Adipose tissue (tissue), 3 donors: ENCODE results near the gene ODAD4. TPM values are rescaled to one million over a fixed set of nuclear protein-coding genes. Genes with fewer than 3 reads are reported as not detected.

Source experiments
- H3K27ac ChIP-seq: one replicate; pipeline ENCODE4 v1.5.1; 2013; ENCODE audit warnings: low read depth, low read length
- WGBS, 3 donors: extraction: QIAGEN DNeasy Blood & Tissue Kit; methylation state at CpG; one replicate each; pipeline ENCODE4 v1.1.7; 2013; 5-methylcytosine and 5-hydroxymethylcytosine counted together
- polyA plus RNA-seq, 3 donors: library from polyadenylated mRNA; stranded (reverse); fragments of 200-250 nt; gene quantifications; one replicate each; pipeline ENCODE4 v1.2.3, GENCODE V29; 2013
- donor health status: healthy with polysubstance abuse.
- donor health status: Bipolar disorder and iron deficiency.
- donor health status: healthy.

Gene ODAD4
- polyA plus RNA-seq, 3 donors = 0.48 to 0.79 (median 0.64) TPM

DNA sequence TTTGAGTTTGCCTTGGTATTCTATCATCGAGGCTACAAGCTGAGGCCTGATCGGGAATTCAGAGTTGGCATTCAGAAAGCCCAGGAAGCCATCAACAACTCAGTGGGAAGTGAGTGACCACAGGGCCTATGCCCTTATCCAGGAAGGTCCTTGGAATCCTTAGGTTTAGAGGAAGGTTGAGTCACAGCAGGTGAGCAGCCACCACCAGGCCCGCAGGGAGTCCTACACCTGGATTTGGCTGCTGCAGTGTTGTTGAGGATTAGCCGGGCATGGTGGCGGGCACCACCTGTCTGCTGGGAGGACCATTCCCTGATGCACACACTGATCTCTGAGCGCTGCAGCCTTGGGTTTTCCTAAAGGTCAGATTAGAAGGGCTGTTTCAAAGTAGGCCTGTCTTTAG lies 5.2 kb downstream of the ODAD4 start:
- no peak overlapping the region for H3K27ac ChIP-seq
- WGBS, 3 donors = 95 to 98% (median 97%) methylated on average over 6 of the region's 6 CpGs

DNA sequence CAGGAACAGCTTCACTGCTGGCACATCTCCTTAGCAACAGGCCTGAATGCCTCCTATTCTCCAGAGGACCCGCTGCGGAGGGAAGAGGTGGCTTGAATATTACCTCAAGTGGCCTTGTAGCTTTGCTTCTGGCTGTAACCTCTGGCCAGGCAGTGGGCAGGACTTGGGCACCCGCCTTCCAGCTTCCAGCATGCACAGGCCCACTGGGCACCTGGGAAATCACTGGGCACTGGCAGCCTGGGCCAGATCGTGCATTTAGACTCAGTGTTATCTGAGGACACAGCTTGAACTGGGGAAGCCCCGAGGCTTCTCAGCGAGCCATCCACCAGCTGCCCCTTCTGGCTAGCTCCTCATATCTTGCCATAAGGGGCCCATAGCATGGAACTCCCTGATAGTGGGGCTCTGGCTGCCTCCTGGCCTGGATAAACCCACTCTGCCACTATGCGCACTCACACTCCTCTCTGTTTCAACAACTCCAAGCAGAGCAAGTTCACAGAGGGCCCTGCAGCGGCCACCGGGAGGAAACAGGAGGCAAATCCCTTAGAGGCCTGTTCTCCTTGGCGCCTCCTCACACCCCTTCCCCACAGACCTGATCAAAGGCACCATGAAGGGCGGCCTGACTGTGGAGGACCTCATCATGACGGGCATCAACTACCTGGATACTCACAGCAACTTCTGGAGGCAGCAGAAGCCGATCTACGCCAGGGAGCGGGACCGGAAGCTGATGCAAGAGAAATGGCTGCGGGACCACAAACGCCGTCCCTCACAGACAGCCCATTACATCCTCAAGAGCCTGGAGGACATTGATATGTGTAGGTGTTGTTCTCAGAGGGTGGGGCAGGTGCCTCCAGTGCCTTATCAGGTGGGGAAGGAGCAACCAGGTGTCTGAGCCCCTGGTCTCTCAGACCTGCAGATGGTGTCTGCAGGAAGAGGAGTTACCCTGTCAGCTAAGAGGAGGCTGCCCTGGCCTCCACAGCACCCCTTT lies 7.8 kb downstream of the ODAD4 start:
- 72 to 86% (median 84%) methylated on average over 18 to 19 of the region's 19 CpGs for WGBS, 3 donors
- no peak overlapping the region for H3K27ac ChIP-seq

- 86 to 94% (median 93%) methylated on average over 4 of the region's 4 CpGs for WGBS, 3 donors
- no peak overlapping the region for H3K27ac ChIP-seq
Measured at GRCh38 chr17:41939044-41939692, 8.8 kb downstream of the ODAD4 start.

- WGBS, 3 donors = 90 to 94% (median 93%) methylated on average over 6 of the region's 6 CpGs
- no peak overlapping the region for H3K27ac ChIP-seq
Measured at GRCh38 chr17:41939693-41940090, 9.3 kb downstream of the ODAD4 start.

GRCh38 chr17:41941168-41941567 lies 10.8 kb downstream of the ODAD4 start:
- 92 to 95% (median 94%) methylated on average over 5 of the region's 5 CpGs for WGBS, 3 donors
- H3K27ac ChIP-seq = no peak overlapping the region

GRCh38 chr17:41942626-41943373 lies 12.4 kb downstream of the ODAD4 start:
- 94 to 96% (median 95%) methylated on average over 8 of the region's 8 CpGs for WGBS, 3 donors
- H3K27ac ChIP-seq = no peak overlapping the region

- 90 to 94% (median 92%) methylated on average over 3 of the region's 3 CpGs for WGBS, 3 donors
- no peak overlapping the region for H3K27ac ChIP-seq
Measured at GRCh38 chr17:41943492-41943891, 13.1 kb downstream of the ODAD4 start.

DNA sequence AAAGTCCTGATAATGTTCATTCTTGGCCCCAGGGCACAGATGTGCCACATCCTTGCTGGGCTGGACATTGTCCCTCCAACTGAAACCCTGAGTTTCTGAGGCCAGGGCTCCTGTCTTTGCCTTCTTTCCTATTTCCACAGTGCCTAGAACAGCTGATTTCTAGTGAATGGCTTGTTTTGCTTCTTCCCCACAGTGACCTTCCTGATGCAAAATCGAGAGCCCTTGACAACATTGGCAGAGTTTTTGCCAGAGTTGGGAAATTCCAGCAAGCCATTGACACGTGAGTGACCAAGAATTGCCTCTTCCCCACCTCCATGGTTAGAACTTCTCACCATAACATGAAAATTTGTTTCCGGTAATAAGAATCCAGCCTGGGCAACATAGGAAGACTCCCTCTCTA lies 14.5 kb downstream of the ODAD4 start:
- H3K27ac ChIP-seq = no peak overlapping the region
- WGBS, 3 donors = 53 to 69% (median 61%) methylated on average over 3 of the region's 3 CpGs

DNA sequence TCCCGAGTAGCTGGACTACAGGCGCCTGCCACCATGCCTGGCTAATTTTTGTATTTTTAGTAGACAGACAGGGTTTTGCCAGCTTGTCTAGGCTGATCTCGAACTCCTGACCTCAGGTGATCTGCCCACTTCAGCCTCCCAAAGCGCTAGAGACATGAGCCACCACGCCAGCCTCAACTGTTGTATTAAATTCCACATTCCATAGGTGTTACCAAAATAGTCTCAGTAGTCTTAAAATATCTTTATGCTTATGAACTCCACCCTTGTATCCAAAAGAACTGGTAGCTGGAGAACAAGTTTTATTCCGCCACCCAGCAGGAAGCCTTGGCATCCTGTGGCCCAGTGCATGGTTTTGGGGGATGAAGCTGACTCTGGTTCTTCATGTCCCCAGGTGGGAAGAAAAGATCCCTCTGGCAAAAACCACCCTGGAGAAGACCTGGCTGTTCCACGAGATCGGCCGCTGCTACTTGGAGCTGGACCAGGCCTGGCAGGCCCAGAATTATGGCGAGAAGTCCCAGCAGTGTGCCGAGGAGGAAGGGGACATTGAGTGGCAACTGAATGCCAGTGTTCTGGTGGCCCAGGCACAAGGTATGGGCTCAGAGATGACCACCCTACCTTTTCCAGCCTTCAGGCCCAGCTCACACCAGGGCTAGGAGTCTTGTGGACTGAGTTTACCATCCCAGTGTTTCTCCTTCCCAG lies 18.5 kb downstream of the ODAD4 start:
- H3K27ac ChIP-seq = no peak overlapping the region
- 84 to 87% (median 85%) methylated on average over 11 of the region's 11 CpGs for WGBS, 3 donors

DNA sequence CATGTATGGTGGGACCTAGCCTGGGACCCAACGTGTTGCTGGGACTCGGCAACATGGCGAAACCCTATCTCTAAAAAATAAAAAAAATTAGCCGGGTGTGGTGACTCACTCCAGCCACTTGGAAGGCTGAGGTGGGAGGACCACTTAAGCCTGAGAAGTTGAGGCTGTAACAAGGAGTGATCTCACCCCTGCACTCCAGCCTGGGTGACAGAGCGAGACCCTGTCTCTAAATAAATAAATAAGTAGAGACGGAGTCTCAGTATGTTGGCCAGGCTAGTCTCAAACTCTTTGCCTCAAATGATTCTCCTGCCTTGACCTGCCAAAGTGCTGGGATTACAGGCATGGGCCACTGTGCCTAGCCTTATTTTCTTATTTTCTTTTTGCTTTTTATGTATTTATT lies 26.1 kb downstream of the ODAD4 start:
- 85 to 95% (median 89%) methylated on average over 6 of the region's 6 CpGs for WGBS, 3 donors
- H3K27ac ChIP-seq = no peak overlapping the region

- no peak overlapping the region for H3K27ac ChIP-seq
- WGBS, 3 donors = 53 to 62% (median 61%) methylated on average over 11 of the region's 11 CpGs
Measured at GRCh38 chr17:41957031-41957868, 26.8 kb downstream of the ODAD4 start.

DNA sequence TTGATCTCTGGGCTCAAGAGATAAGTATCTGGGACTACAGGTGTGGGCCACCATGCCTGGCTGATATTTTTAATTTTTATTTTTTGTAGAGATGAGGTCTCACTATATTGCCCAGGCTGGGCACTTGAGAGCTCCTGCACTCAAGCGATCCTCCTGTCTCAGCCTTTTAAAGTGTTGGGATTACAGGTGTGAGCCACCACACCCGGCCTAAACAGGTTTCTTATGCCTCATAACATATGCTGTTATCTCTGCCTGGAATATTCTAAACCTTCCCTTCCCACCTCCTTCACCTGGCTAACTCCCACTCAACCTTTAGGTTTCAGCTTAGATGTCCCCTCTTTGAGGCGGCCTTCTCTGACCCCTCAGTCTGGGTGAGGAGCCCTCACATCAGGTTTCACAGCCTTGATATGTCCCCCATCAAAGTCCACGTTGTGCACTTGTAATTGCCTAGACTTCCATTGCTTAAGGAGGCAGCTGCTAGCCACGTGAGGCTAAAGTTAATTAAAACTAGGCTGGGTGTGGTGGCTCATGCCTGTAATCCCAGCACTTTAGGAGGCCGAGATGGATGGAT lies 27.5 kb downstream of the ODAD4 start:
- WGBS, 3 donors = 84 to 88% (median 85%) methylated on average over 6 of the region's 6 CpGs

GRCh38 chr17:41959030-41959335 lies 28.6 kb downstream of the ODAD4 start:
- H3K27ac ChIP-seq = no peak overlapping the region
- WGBS, 3 donors = 45 to 60% (median 54%) methylated on average over 2 of the region's 2 CpGs

More for the DNA sequence above, 27.5 kb downstream of the ODAD4 start:
- H3K27ac ChIP-seq = no peak overlapping the region

DNA sequence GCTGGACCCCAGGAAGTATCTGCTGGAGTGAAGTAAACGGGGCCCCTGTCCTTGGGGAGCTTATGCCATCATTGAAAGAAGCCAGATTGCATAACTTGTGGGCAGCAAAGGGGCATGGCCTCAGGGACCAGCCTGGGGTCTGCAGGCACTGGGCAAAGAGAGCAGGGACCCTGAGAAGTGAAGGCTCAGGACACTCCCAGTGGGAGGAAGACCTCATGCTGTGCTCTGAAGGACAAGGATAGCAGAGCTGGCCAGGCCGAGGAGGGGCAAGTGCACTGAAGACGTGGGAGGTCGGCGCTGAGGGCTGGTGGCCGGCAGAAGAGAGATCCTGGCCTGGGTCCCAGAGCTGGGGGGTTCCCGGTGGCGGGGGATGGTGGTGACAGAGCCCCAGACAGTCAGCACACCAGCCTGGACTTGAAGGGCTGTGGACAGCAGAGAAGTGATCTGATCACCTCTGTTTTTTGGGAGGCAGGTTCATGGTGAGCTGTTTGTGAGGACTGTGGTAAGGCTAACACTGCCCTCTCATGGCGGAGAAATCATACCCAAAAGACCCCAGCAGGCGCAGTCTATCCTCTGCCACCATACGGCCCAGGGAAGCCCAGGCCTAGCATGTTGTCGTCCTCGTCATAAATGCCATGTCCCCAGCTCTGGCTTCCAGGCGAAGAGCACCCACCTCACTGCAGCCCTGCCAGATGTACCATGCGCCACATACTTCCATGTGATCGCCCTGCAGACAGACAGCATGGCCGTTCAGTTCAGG lies 29.1 kb downstream of the ODAD4 start:
- 47 to 50% (median 47%) methylated on average over 17 of the region's 17 CpGs for WGBS, 3 donors
- H3K27ac ChIP-seq = no peak overlapping the region

DNA sequence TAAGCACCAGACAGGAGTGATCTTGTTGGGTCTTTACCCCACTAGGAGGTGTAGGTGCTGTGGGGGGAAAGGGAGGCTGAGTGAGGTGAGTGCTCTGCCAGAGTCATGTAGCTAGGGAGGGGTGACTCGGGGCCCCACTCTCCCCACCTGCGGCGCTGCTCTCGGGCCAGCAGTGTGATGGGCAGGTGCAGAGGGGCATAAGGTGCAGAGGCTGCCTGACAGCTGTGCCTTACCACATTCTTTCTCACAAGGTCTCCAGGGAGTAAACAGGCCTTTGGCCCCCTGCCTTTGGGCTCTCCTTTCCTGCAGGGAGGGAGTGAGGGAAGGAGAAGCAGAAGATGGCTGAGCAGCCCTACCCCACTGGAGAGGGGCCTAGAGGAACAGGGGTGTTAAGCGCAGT lies 31.7 kb downstream of the ODAD4 start:
- H3K27ac ChIP-seq = no peak overlapping the region
- 43 to 98% (median 80%) methylated on average over 5 of the region's 5 CpGs for WGBS, 3 donors

DNA sequence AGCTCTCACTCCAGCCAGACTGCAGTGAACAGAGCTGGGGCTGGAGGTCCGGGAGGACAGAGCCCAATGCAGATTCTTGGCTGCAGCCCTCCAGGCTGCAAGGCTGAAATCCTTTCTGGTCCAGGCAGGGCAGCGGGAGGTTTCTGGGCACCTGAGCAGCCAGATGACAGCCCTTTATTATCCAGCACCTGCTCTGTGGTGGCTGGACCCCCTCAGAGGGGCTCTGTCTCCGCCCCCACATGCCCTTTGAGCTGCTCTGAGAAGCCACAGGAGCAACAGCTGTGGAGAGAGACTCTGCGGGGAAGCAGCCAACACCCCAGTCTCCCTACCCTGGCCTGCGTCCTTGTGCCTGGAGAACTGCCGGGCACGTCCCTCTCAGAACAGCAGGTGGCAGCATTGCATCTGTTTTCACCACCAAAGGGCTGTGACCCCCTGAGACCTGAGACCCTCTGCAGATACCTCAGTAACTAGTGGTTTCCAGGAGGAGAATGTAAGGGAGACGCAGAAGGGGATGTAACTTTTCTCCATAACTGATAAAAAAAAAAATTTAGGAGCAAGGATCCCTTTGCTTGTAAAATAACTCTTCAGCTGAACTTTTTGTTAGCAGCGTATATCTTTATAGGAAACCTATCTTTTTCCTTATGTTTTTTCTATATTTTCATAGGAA lies 32.5 kb downstream of the ODAD4 start:
- 19 to 24% (median 19%) methylated on average over 9 of the region's 9 CpGs for WGBS, 3 donors
- no peak overlapping the region for H3K27ac ChIP-seq
